ENCODE data around the gene CACFD1. TPM values are rescaled to one million over a fixed set of nuclear protein-coding genes. Genes with fewer than 3 reads are reported as not detected.

CACFD1 gene
- total RNA-seq, 2 donors from 2014 or later: 19.2 to 25.4 TPM

DNA sequence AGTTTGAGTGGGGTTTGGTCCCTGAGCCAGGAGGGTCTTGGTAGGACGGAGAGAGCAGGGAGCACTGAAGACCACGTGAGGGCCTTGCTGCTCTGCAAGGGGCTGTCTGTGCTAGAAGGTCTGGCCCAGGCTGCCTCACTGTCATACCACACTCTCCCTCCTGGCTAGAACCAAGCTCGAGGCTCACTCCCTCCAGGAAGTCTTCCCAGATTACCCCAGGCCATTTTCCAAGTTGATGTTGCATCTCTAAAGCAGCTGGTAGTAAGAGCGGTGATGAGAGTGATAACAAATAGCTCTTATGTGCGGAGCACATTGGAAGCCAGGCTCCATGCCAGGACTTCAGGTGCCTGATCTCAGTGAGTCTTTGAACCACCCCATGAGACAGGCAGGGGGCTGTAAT is 58.4 kb downstream of the CACFD1 start:
- no peak for ATAC-seq
- intact Hi-C loops (cut with DNase I): no loop called here
- no peak for TF ChIP-seq POLR2A (IDR thresholded peaks at IDR 0.05)
- TF ChIP-seq, protein P1, sequence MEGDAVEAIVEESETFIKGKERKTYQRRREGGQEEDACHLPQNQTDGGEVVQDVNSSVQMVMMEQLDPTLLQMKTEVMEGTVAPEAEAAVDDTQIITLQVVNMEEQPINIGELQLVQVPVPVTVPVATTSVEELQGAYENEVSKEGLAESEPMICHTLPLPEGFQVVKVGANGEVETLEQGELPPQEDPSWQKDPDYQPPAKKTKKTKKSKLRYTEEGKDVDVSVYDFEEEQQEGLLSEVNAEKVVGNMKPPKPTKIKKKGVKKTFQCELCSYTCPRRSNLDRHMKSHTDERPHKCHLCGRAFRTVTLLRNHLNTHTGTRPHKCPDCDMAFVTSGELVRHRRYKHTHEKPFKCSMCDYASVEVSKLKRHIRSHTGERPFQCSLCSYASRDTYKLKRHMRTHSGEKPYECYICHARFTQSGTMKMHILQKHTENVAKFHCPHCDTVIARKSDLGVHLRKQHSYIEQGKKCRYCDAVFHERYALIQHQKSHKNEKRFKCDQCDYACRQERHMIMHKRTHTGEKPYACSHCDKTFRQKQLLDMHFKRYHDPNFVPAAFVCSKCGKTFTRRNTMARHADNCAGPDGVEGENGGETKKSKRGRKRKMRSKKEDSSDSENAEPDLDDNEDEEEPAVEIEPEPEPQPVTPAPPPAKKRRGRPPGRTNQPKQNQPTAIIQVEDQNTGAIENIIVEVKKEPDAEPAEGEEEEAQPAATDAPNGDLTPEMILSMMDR (IDR thresholded peaks at IDR 0.05): no peak

DNA sequence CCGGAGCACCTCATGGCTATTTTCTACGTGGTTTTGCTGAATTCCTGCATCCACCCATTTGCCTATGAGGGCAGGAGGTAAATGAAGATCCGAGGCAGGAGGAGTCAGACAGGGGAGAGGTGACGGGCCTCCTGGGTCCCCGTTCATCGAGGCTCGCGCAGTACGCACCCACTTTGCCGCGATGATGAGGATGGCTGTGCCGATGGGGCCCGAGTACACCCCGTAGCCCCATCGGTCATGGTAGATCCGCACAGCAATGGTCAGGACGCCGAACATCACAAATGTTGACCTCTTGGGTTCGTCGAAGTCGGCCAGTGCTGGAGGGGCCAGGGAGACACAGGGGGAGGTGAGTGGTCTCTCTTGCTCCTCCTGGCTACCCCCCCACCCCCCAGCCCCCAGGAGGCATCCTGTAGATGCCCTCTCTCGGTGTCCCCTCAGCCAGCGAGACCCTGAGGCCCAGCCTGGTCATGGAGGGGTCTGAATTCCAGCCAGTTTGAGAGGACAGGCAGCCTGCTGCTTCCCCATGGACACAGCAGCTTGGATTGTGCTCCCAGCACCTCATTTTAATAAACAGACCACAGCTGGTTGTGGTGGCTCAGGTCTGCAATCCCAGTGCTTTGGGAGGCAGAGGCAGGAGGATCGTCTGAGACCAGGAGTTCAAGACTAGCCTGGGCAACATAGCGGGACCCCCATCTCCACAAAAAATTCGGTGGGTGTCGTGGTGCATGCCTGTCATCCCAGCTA is 59.1 kb downstream of the CACFD1 start:
- H3K9me3 ChIP-seq: no peaks in the 10 kb centered on the region
- H3K27me3 ChIP-seq: no peaks in the 10 kb centered on the region
- ATAC-seq (no peak), DNase-seq (no peak)
- TF ChIP-seq POLR2A (IDR thresholded peaks at IDR 0.05): no peak
- TF ChIP-seq, protein P1 (IDR thresholded peaks at IDR 0.05): no peak
- H3K4me3 ChIP-seq: no peak overlapping the region
- no peak overlapping the region for H3K27ac ChIP-seq
- WGBS, 2 donors: 76 to 89% methylated on average over 11 to 27 of the region's 27 CpGs
- H3K36me3 ChIP-seq (replicated peaks in 1 of 2; ENCODE audit: insufficient read depth in 1 of 2, low read depth in 2 of 2): no peaks in the 10 kb centered on the region
- intact Hi-C loops (cut with DNase I): no loop called here
- peaks cover 26% of the 10 kb centered on the region for H3K4me1 ChIP-seq

More for the DNA sequence above, 58.4 kb downstream of the CACFD1 start:
- H3K27ac ChIP-seq: no peak overlapping the region
- no peak for DNase-seq
- H3K9me3 ChIP-seq: no peaks in the 10 kb centered on the region
- no peak overlapping the region for H3K4me3 ChIP-seq
- no peaks in the 10 kb centered on the region for H3K27me3 ChIP-seq
- peaks cover 26% of the 10 kb centered on the region for H3K4me1 ChIP-seq
- no peaks in the 10 kb centered on the region for H3K36me3 ChIP-seq (replicated peaks in 1 of 2; ENCODE audit: insufficient read depth in 1 of 2, low read depth in 2 of 2)
- WGBS, 2 donors: 55 to 70% methylated on average over 2 to 5 of the region's 5 CpGs

DNA sequence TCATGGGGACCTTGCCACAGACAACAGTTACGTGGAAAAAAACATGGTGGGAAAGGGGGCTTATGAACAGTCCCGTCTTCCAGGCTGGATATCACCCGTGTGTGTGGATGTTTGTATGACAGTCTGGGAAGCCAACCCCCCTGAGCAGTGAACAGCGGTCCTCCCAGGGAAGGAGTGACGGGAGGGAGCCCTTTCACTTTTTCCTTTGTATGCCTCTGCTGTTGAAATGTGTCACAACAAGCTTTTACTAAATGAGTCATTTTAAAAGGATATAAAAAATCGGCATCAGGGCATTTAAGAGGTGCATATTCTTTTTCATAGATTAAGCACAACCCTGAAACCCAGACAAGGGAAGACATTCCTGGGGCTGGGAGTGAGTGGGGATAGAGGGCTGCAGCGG is 59.9 kb downstream of the CACFD1 start:
- 68 to 69% methylated on average over 7 of the region's 7 CpGs for WGBS, 2 donors
- H3K27ac ChIP-seq: no peak overlapping the region
- ATAC-seq: no peak
- no peaks in the 10 kb centered on the region for H3K36me3 ChIP-seq (replicated peaks in 1 of 2; ENCODE audit: insufficient read depth in 1 of 2, low read depth in 2 of 2)
- H3K4me3 ChIP-seq: no peak overlapping the region
- DNase-seq: no peak
- TF ChIP-seq, protein P1 (IDR thresholded peaks at IDR 0.05): no peak
- TF ChIP-seq POLR2A (IDR thresholded peaks at IDR 0.05): no peak
- H3K27me3 ChIP-seq: no peaks in the 10 kb centered on the region
- H3K4me1 ChIP-seq: peaks cover 22% of the 10 kb centered on the region
- H3K9me3 ChIP-seq: no peaks in the 10 kb centered on the region
- intact Hi-C loops (cut with DNase I): no loop called here

GRCh38 chr9:133520121-133520835 is 60.5 kb downstream of the CACFD1 start:
- H3K4me1 ChIP-seq: peaks cover 22% of the 10 kb centered on the region
- no peaks in the 10 kb centered on the region for H3K9me3 ChIP-seq
- ATAC-seq: no peak
- DNase-seq: no peak
- H3K27ac ChIP-seq: peak overlapping the region in 3 of 4 donors; percentile 62 to 69 (median 62)
- H3K27me3 ChIP-seq: no peaks in the 10 kb centered on the region
- no peak overlapping the region for H3K4me3 ChIP-seq
- intact Hi-C loops (cut with DNase I): no loop called here
- TF ChIP-seq, protein P1 (IDR thresholded peaks at IDR 0.05): no peak
- no peak for TF ChIP-seq POLR2A (IDR thresholded peaks at IDR 0.05)
- H3K36me3 ChIP-seq (replicated peaks in 1 of 2; ENCODE audit: insufficient read depth in 1 of 2, low read depth in 2 of 2): no peaks in the 10 kb centered on the region
- WGBS, 2 donors: 74 to 79% methylated on average over 19 to 24 of the region's 24 CpGs

Other genes with a start within 250 kb of the CACFD1 start
- gene ABO, start 184.8 kb upstream of the CACFD1 start, total RNA-seq: 1 to 10 TPM; 3.9 to 9.2 TPM
- gene SURF6, start 123.8 kb upstream of the CACFD1 start, total RNA-seq: 10 to 100 TPM; 20.8 to 37.9 TPM
- gene MED22, start 111.8 kb upstream of the CACFD1 start, total RNA-seq: 10 to 100 TPM; 15.8 to 16.3 TPM
- 1,000 to 10,000 TPM; 1,478 to 1,480 TPM for gene RPL7A, start 111.8 kb upstream of the CACFD1 start, total RNA-seq
- gene SURF1, start 103.5 kb upstream of the CACFD1 start, total RNA-seq: 10 to 100 TPM; 31.0 to 43.1 TPM
- 10 to 100 TPM; 20.0 to 27.0 TPM for gene SURF2, start 103.4 kb upstream of the CACFD1 start, total RNA-seq
- gene SURF4, start 83.9 kb upstream of the CACFD1 start, total RNA-seq: 100 to 1,000 TPM in 1 of 2 donors, 10 to 100 TPM in 1; 93.9 to 109 TPM
- gene STKLD1, start 83.6 kb upstream of the CACFD1 start, total RNA-seq: not detected
- 10 to 100 TPM; 15.6 to 21.8 TPM for gene REXO4, start 42.0 kb upstream of the CACFD1 start, total RNA-seq
- 1 to 10 TPM; 2.3 to 5.6 TPM for gene ADAMTS13, start 37.6 kb upstream of the CACFD1 start, total RNA-seq
- gene SLC2A6, start 19.1 kb downstream of the CACFD1 start, total RNA-seq: 1 to 10 TPM; 2.6 to 3.0 TPM
- not detected for gene MYMK, start 65.0 kb downstream of the CACFD1 start, total RNA-seq
- 10 to 100 TPM in 1 of 2 donors, 1 to 10 TPM in 1; 4.2 to 21.8 TPM for gene ADAMTSL2, start 74.7 kb downstream of the CACFD1 start, total RNA-seq
- under 1 TPM in 1 of 2 donors, not detected in 1; 0.78 TPM for gene FAM163B, start 149.4 kb downstream of the CACFD1 start, total RNA-seq
- gene DBH, start 176.4 kb downstream of the CACFD1 start, total RNA-seq: not detected

Data from body of pancreas (tissue), 4 donors.